RWPE2 (cell line): Measurements from ENCODE around the gene TSFM.

ENCODE experiments used
- ATAC-seq: fragments of 200-7000 bp; cut with Tn5 transposase; 3 replicates; pipeline ENCODE4 v1.9.1; 2021; ENCODE audit warnings: low read depth
- DNase-seq: peaks from one replicate; pipeline ENCODE4 v3.0.0-alpha.2; 2020; ENCODE audit warnings: low spot score
- H3K27ac ChIP-seq: fragments of 450-650 bp; 2 replicates; pipeline ENCODE4 v1.5.1; 2017; ENCODE audit warnings: mild to moderate bottlenecking; ENCODE audit not compliant: poor library complexity, severe bottlenecking
- H3K27me3 ChIP-seq: fragments of 250-450 bp; sonication (Bioruptor Pico); 2 replicates; pipeline ENCODE4 v1.5.1; 2021; ENCODE audit warnings: mild to moderate bottlenecking, moderate library complexity; ENCODE audit not compliant: insufficient read depth, poor library complexity, severe bottlenecking
- H3K36me3 ChIP-seq: fragments of 250-450 bp; sonication (Bioruptor Pico); 2 replicates; pipeline ENCODE4 v1.5.1; 2020; ENCODE audit warnings: low read depth, mild to moderate bottlenecking, moderate library complexity
- H3K4me1 ChIP-seq: fragments of 250-450 bp; sonication (Bioruptor Pico); 2 replicates; pipeline ENCODE4 v1.5.1; 2021; ENCODE audit warnings: mild to moderate bottlenecking, moderate library complexity; ENCODE audit not compliant: insufficient read depth, poor library complexity, severe bottlenecking
- H3K4me3 ChIP-seq: fragments of 250-450 bp; sonication (Bioruptor Pico); 2 replicates; pipeline ENCODE4 v1.5.1; 2021; ENCODE audit warnings: mild to moderate bottlenecking, moderate library complexity; ENCODE audit not compliant: severe bottlenecking
- H3K9me3 ChIP-seq: fragments of 250-450 bp; sonication (Bioruptor Pico); 2 replicates; pipeline ENCODE4 v1.5.1; 2021; ENCODE audit warnings: mild to moderate bottlenecking, moderate library complexity; ENCODE audit not compliant: severe bottlenecking
- CTCF ChIP-seq: fragments of 450-650 bp; IDR thresholded peaks from one replicate; pipeline ENCODE4 v1.5.1; 2017; ENCODE audit warnings: mild to moderate bottlenecking, moderate library complexity; ENCODE audit not compliant: poor library complexity, severe bottlenecking

Gene TSFM

GRCh38 chr12:57782608-57783465 is at the start of gene TSFM:
TSFM (plus strand) TSS chr12:57782787; CDS start chr12:57782802, 15 bp downstream.
- H3K36me3 ChIP-seq = peaks cover 41% of the 10 kb centered on the region
- no peaks in the 10 kb centered on the region for H3K9me3 ChIP-seq
- ATAC-seq (peak; percentile 89), DNase-seq (peak; percentile 95)
- peaks cover 5% of the 10 kb centered on the region for H3K4me1 ChIP-seq
- peak; percentile 95 for TF ChIP-seq CTCF
- no peak within 1 kb of the TSS for H3K27ac ChIP-seq
- H3K4me3 ChIP-seq = peak within 1 kb of the TSS; percentile 64
- no peaks in the 10 kb centered on the region for H3K27me3 ChIP-seq

- no peak for DNase-seq
- TF ChIP-seq CTCF = no peak
- Histone ChIP-seq H3K4me1 (no peaks in the 10 kb centered on the region), H3K27ac (no peak overlapping the region), H3K36me3 (no peaks in the 10 kb centered on the region), H3K27me3 (peaks cover 37% of the 10 kb centered on the region), H3K9me3 (no peaks in the 10 kb centered on the region), H3K4me3 (no peak overlapping the region)
- no peak for ATAC-seq
Observed at GRCh38 chr12:57733928-57734327, 48.7 kb upstream of the TSFM start.

- no peak overlapping the region for H3K4me3 ChIP-seq
- peaks cover 43% of the 10 kb centered on the region for H3K27me3 ChIP-seq
- H3K4me1 ChIP-seq = no peaks in the 10 kb centered on the region
- no peak for TF ChIP-seq CTCF
- no peak overlapping the region for H3K27ac ChIP-seq
- H3K9me3 ChIP-seq = no peaks in the 10 kb centered on the region
- DNase-seq = no peak
- no peak for ATAC-seq
- H3K36me3 ChIP-seq = no peaks in the 10 kb centered on the region
Observed at GRCh38 chr12:57734591-57734990, 48.0 kb upstream of the TSFM start.

GRCh38 chr12:57735198-57735855 is 47.3 kb upstream of the TSFM start:
- DNase-seq = no peak
- H3K27ac ChIP-seq = no peak overlapping the region
- no peak overlapping the region for H3K4me3 ChIP-seq
- H3K27me3 ChIP-seq = peaks cover 51% of the 10 kb centered on the region
- H3K4me1 ChIP-seq = no peaks in the 10 kb centered on the region
- H3K36me3 ChIP-seq = no peaks in the 10 kb centered on the region
- no peak for TF ChIP-seq CTCF
- ATAC-seq = no peak
- H3K9me3 ChIP-seq = no peaks in the 10 kb centered on the region
